Smooth muscle cell (in vitro differentiated cells): ENCODE results near the gene NGLY1. TPM values are rescaled to one million over a fixed set of nuclear protein-coding genes. Genes with fewer than 3 reads are reported as not detected.

Experiments used
- DNase-seq: peaks from one replicate; lab custom pipeline; 2025; ENCODE audit not compliant: unreplicated experiment; lab: John Stamatoyannopoulos, UW
- H2AFZ ChIP-seq: fragments of 200-600 bp; sonication (generic); 2 replicates; pipeline ENCODE4 v1.6.0; 2016; ENCODE audit warnings: antibody characterized with exemption, low read depth, mild to moderate bottlenecking
- H3F3A ChIP-seq: fragments of 200-600 bp; sonication (generic); 2 replicates; pipeline ENCODE4 v1.6.0; 2017; ENCODE audit warnings: antibody characterized with exemption, low read depth
- H3K27ac ChIP-seq: fragments of 200-600 bp; sonication (generic); 2 replicates; pipeline ENCODE4 v1.5.1; 2016; ENCODE audit warnings: low read depth, mild to moderate bottlenecking
- H3K27me3 ChIP-seq: fragments of 200-600 bp; sonication (generic); 2 replicates; pipeline ENCODE4 v1.6.1; 2016; ENCODE audit warnings: low read depth, mild to moderate bottlenecking
- H3K36me3 ChIP-seq: fragments of 200-600 bp; sonication (generic); 2 replicates; pipeline ENCODE4 v1.5.1; 2016; ENCODE audit warnings: low read depth
- H3K4me1 ChIP-seq: fragments of 200-600 bp; sonication (generic); 2 replicates; pipeline ENCODE4 v1.5.1; 2016; ENCODE audit warnings: low read depth
- H3K4me2 ChIP-seq: fragments of 200-600 bp; sonication (generic); 2 replicates; pipeline ENCODE4 v1.6.0; 2016; ENCODE audit warnings: mild to moderate bottlenecking
- H3K4me3 ChIP-seq: fragments of 200-600 bp; sonication (generic); 2 replicates; pipeline ENCODE4 v1.5.1; 2016; ENCODE audit warnings: mild to moderate bottlenecking
- H3K79me2 ChIP-seq: fragments of 200-600 bp; sonication (generic); 2 replicates; pipeline ENCODE4 v1.6.0; 2016; ENCODE audit warnings: low read depth, mild to moderate bottlenecking
- H3K9ac ChIP-seq: fragments of 200-600 bp; sonication (generic); 2 replicates; pipeline ENCODE4 v1.6.0; 2016; ENCODE audit warnings: low read depth
- H3K9me3 ChIP-seq: fragments of 200-600 bp; sonication (generic); replicated peaks from 2 replicates; pipeline ENCODE4 v1.5.1; 2016; ENCODE audit warnings: low read depth
- H4K20me1 ChIP-seq: fragments of 200-600 bp; sonication (generic); 2 replicates; pipeline ENCODE4 v1.6.0; 2016; ENCODE audit warnings: low read depth
- CTCF ChIP-seq: fragments of 200-600 bp; sonication (generic); IDR thresholded peaks from 2 replicates; pipeline ENCODE4 v1.5.1; 2017; ENCODE audit warnings: borderline replicate concordance, mild to moderate bottlenecking, antibody characterized with exemption; ENCODE audit not compliant: insufficient read depth, poor library complexity, severe bottlenecking
- whole genome bisulfite sequencing: methylation state at CpG from one replicate; pipeline ENCODE4 v1.1.7; 2016; ENCODE audit warnings: low lambda C conversion rate; 5-methylcytosine and 5-hydroxymethylcytosine counted together
- polyA plus RNA-seq: library from polyadenylated mRNA; unstranded; fragments of >200 nt; fragmentation: Nextera tagmentation; extraction: Ambion mirVana; gene quantifications from 2 replicates; pipeline ENCODE4 v1.2.1, GENCODE V29; 2016
- total RNA-seq: library from RNA; depleted of rRNA; stranded (reverse); fragments of >200 nt; gene quantifications from 2 replicates; pipeline ENCODE4 v1.2.3, GENCODE V29; 2014

NGLY1 gene
- total and polyA plus RNA-seq, 2 experiments from 2014 or later: 29.0 to 35.8 TPM

- Histone ChIP-seq H3K27me3 (no peaks in the 10 kb centered on the region), H3K27ac (no peak overlapping the region), H3K9ac (no peak overlapping the region), H4K20me1 (no peaks in the 10 kb centered on the region), H3F3A (no peaks in the 10 kb centered on the region), H2AFZ (no peak overlapping the region), H3K9me3 (no peaks in the 10 kb centered on the region), H3K4me2 (no peak overlapping the region), H3K36me3 (no peaks in the 10 kb centered on the region), H3K4me3 (no peak overlapping the region), H3K79me2 (no peaks in the 10 kb centered on the region), H3K4me1 (no peaks in the 10 kb centered on the region)
- WGBS: 96% methylated on average over 3 of the region's 3 CpGs
- DNase-seq: no peak
- no peak for TF ChIP-seq CTCF
These were observed 18.5 kb upstream of the NGLY1 start for GRCh38 chr3:25801786-25802185.

GRCh38 chr3:25789596-25790556, 6.6 kb upstream of the NGLY1 start, which contains the start of gene OXSM:
OXSM (plus strand) TSS chr3:25790090; CDS start chr3:25791021, 931 bp downstream.
- Histone ChIP-seq H4K20me1 (no peaks in the 10 kb centered on the region), H3K4me2 (peak within 1 kb of the TSS; percentile 90), H3K27ac (peak within 1 kb of the TSS; percentile 59), H3F3A (no peaks in the 10 kb centered on the region), H3K27me3 (no peaks in the 10 kb centered on the region), H3K4me1 (no peaks in the 10 kb centered on the region), H3K9me3 (no peaks in the 10 kb centered on the region), H3K4me3 (peak within 1 kb of the TSS; percentile 64), H3K79me2 (no peaks in the 10 kb centered on the region), H3K36me3 (no peaks in the 10 kb centered on the region), H3K9ac (peak within 1 kb of the TSS; percentile 48), H2AFZ (peak within 1 kb of the TSS; percentile 83)
- TF ChIP-seq CTCF: no peak
- 49% methylated on average over 56 of the region's 56 CpGs for WGBS
- peak; percentile 12 for DNase-seq

GRCh38 chr3:25789209-25789595, 6.0 kb upstream of the NGLY1 start:
- H3K4me2 ChIP-seq: peak overlapping the region; percentile 90
- H3K36me3 ChIP-seq: no peaks in the 10 kb centered on the region
- WGBS: 66% methylated on average over 2 of the region's 2 CpGs
- peak overlapping the region; percentile 83 for H2AFZ ChIP-seq
- H3K27ac ChIP-seq: peak overlapping the region; percentile 59
- no peak for TF ChIP-seq CTCF
- no peaks in the 10 kb centered on the region for H3K79me2 ChIP-seq
- peak overlapping the region; percentile 48 for H3K9ac ChIP-seq
- no peaks in the 10 kb centered on the region for H3F3A ChIP-seq
- DNase-seq: no peak
- no peaks in the 10 kb centered on the region for H4K20me1 ChIP-seq
- H3K9me3 ChIP-seq: no peaks in the 10 kb centered on the region
- no peaks in the 10 kb centered on the region for H3K4me1 ChIP-seq
- no peaks in the 10 kb centered on the region for H3K27me3 ChIP-seq
- H3K4me3 ChIP-seq: peak overlapping the region; percentile 64
